HepG2 (cell line): ENCODE measurements around the gene PYGO2. TPM values are rescaled to one million over a fixed set of nuclear protein-coding genes. Genes with fewer than 3 reads are reported as not detected.
A peak's percentile ranks its signal among the peaks of the same experiment; 100 is the strongest.

ENCODE experiments used
- AFF4 ChIP-seq: sonication (generic); formaldehyde crosslinking; IDR thresholded peaks from 2 replicates; pipeline ENCODE4 v1.4.0; 2020; ENCODE audit warnings: missing genetic modification reagents
- AGO1 ChIP-seq: fragments of 200-400 bp; formaldehyde crosslinking; IDR thresholded peaks from 2 replicates; pipeline ENCODE4 v1.6.1; 2017; ENCODE audit warnings: mild to moderate bottlenecking, low read depth, low read length, moderate library complexity; ENCODE audit not compliant: poor library complexity, severe bottlenecking
- ARNTL ChIP-seq: sonication (generic); formaldehyde crosslinking; IDR thresholded peaks from 2 replicates; pipeline ENCODE4 v1.4.0; 2020; ENCODE audit warnings: mild to moderate bottlenecking, missing genetic modification reagents
- GABPA ChIP-seq, 2 experiments: IDR thresholded peaks; 2 replicates each; pipeline ENCODE4 v1.6.1; 2011 to 2016; ENCODE audit warnings: low read depth in 2 of 2, low read length in 1 of 2, missing biosample characterization in 1 of 2, missing genetic modification characterization in 1 of 2
- GATAD2A ChIP-seq: IDR thresholded peaks from 2 replicates; pipeline ENCODE4 v1.6.1; 2016
- HBP1 ChIP-seq: IDR thresholded peaks from 2 replicates; pipeline ENCODE4 v1.6.1; 2016; ENCODE audit warnings: low read depth, control low read depth
- KDM1A ChIP-seq: IDR thresholded peaks from 2 replicates; pipeline ENCODE4 v1.6.1; 2016; ENCODE audit warnings: missing compliant biosample characterization
- RFXAP ChIP-seq: sonication (generic); formaldehyde crosslinking; IDR thresholded peaks from 2 replicates; pipeline ENCODE4 v1.4.0; 2020; ENCODE audit warnings: missing genetic modification reagents, borderline replicate concordance
- SALL1 ChIP-seq: sonication (generic); formaldehyde crosslinking; IDR thresholded peaks from 2 replicates; pipeline ENCODE4 v1.8.0; 2022; ENCODE audit warnings: mild to moderate bottlenecking, missing genetic modification reagents
- SOX13 ChIP-seq, 3 experiments: fragments of 450-650 bp in 1 of 3; sonication (generic) in 1 of 3; formaldehyde crosslinking in 1 of 3; IDR thresholded peaks in 2 of 3; conservative IDR thresholded peaks in 1 of 3; 2 replicates each; pipeline versions ENCODE4 v1.5.0 to v1.6.1; 2016 to 2020; ENCODE audit warnings: antibody characterized with exemption in 1 of 3, mild to moderate bottlenecking in 1 of 3, missing compliant biosample characterization in 1 of 3, missing genetic modification reagents in 1 of 3, moderate library complexity in 1 of 3
- ZFP41 ChIP-seq: sonication (generic); formaldehyde crosslinking; IDR thresholded peaks from 2 replicates; pipeline ENCODE4 v1.4.0; 2020; ENCODE audit warnings: mild to moderate bottlenecking, missing genetic modification reagents, borderline replicate concordance
- ZNF12 ChIP-seq: sonication (generic); formaldehyde crosslinking; IDR thresholded peaks from 2 replicates; pipeline ENCODE4 v1.5.0; 2020; ENCODE audit warnings: missing genetic modification reagents
- ZNF274 ChIP-seq: sonication (generic); formaldehyde crosslinking; IDR thresholded peaks from 2 replicates; pipeline ENCODE4 v1.5.1; 2020; ENCODE audit warnings: mild to moderate bottlenecking, missing genetic modification reagents
- ZNF3 ChIP-seq: IDR thresholded peaks from 2 replicates; pipeline ENCODE4 v1.7.0; 2017; ENCODE audit warnings: inconsistent platforms
- ZNF792 ChIP-seq: IDR thresholded peaks from 2 replicates; pipeline ENCODE4 v1.6.1; 2016
- polyA plus RNA-seq, 8 experiments: library from polyadenylated mRNA; depleted of rRNA in 3 of 8; stranded (reverse) in 7 of 8; unstranded in 1 of 8; fragments of >200 nt; fragmentation: Illumina TruSeq in 4 of 8; extraction: Trizol in 4 of 8; gene quantifications; 2 replicates each; pipeline versions ENCODE4 v1.2.1 to v1.2.3, GENCODE V29; 2011 to 2016; ENCODE audit warnings: low read depth in 4 of 8, missing spikeins in 1 of 8, mixed read lengths in 1 of 8; ENCODE audit not compliant: insufficient read depth in 1 of 8
- total RNA-seq, 5 experiments: library from RNA; depleted of rRNA; stranded (reverse); fragments of >200 nt; fragmentation: Illumina TruSeq; extraction: Trizol; gene quantifications; 2 replicates each; pipeline ENCODE4 v1.2.3, GENCODE V29; 2016; ENCODE audit warnings: low read depth in 1 of 5
- TF ChIP-seq, protein P1 (sequence below): sonication (generic); formaldehyde crosslinking; IDR thresholded peaks from 2 replicates; pipeline ENCODE4 v1.4.0; 2020; ENCODE audit warnings: missing genetic modification reagents
- TF ChIP-seq, protein P2 (sequence below): sonication (generic); formaldehyde crosslinking; IDR thresholded peaks from 2 replicates; pipeline ENCODE4 v1.8.1; 2023; ENCODE audit warnings: mild to moderate bottlenecking, missing genetic modification reagents

Gene PYGO2
- total and polyA plus RNA-seq, 2 of the 13 experiments (the other 11 are each of a cell fraction or from before 2014, with no cell fraction given) = 20.3 to 21.8 TPM

DNA sequence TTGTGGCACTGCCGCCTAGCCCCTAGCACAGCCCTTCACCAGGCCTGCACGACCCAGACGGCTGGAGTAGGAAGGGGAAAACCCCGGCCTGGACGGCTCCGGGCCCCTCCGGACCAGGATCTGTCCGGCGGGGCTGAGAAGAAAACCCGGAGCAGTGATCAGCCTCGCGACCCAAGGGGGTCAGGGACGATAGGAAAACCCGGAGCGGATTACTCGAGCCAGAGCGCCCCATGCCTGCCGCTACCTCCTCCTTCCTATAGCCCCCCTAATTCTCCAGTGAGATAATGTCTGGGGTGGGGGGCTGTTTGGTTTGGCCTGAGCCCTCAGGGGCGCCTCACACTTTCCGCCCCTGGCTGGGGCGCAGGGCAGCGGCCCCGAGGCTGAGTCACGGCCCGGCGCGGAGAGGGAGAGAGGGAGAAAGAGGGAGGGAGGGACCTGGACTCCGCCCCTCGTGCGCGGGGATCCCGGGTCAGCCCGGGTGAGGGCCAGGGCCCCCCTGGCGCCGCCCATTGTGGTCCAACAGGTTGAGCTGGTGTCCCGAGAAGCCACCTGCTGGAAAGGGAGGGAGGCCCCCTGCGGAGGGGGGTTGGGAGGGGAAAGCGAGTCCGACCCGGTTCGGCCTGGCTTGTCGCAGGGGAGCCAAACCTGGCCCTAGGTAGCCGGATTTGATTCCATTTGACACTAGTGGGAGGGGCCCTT lies 39.3 kb upstream of the PYGO2 start (continued):
- TF ChIP-seq, protein P1, sequence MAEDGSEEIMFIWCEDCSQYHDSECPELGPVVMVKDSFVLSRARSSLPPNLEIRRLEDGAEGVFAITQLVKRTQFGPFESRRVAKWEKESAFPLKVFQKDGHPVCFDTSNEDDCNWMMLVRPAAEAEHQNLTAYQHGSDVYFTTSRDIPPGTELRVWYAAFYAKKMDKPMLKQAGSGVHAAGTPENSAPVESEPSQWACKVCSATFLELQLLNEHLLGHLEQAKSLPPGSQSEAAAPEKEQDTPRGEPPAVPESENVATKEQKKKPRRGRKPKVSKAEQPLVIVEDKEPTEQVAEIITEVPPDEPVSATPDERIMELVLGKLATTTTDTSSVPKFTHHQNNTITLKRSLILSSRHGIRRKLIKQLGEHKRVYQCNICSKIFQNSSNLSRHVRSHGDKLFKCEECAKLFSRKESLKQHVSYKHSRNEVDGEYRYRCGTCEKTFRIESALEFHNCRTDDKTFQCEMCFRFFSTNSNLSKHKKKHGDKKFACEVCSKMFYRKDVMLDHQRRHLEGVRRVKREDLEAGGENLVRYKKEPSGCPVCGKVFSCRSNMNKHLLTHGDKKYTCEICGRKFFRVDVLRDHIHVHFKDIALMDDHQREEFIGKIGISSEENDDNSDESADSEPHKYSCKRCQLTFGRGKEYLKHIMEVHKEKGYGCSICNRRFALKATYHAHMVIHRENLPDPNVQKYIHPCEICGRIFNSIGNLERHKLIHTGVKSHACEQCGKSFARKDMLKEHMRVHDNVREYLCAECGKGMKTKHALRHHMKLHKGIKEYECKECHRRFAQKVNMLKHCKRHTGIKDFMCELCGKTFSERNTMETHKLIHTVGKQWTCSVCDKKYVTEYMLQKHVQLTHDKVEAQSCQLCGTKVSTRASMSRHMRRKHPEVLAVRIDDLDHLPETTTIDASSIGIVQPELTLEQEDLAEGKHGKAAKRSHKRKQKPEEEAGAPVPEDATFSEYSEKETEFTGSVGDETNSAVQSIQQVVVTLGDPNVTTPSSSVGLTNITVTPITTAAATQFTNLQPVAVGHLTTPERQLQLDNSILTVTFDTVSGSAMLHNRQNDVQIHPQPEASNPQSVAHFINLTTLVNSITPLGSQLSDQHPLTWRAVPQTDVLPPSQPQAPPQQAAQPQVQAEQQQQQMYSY (CRISPR knock-in tag) = peak; percentile 99
- TF ChIP-seq RFXAP (CRISPR knock-in tag) = peak; percentile 25; the same call in 1 of the 2 replicates
- 0 out of 2 replicates have a peak, but pooled peaks have one; percentile 21 for TF ChIP-seq HBP1
- TF ChIP-seq AGO1 = peak; percentile 64
- TF ChIP-seq GATAD2A (CRISPR knock-in tag) = peak; percentile 77
- TF ChIP-seq ZNF12 (CRISPR knock-in tag) = peak; percentile 18; the same call in 1 of the 2 replicates
- TF ChIP-seq SOX13 (IDR thresholded peaks at IDR 0.05) = peak; percentile 62
- peak in 1 of 2 experiments; percentile 70; a peak in 2 of 4 replicates for TF ChIP-seq SOX13 (CRISPR knock-in tag; conservative IDR thresholded peaks at IDR 0.05 in 1 of 2, IDR thresholded peaks at IDR 0.05 in 1 of 2)
- TF ChIP-seq, protein P2, sequence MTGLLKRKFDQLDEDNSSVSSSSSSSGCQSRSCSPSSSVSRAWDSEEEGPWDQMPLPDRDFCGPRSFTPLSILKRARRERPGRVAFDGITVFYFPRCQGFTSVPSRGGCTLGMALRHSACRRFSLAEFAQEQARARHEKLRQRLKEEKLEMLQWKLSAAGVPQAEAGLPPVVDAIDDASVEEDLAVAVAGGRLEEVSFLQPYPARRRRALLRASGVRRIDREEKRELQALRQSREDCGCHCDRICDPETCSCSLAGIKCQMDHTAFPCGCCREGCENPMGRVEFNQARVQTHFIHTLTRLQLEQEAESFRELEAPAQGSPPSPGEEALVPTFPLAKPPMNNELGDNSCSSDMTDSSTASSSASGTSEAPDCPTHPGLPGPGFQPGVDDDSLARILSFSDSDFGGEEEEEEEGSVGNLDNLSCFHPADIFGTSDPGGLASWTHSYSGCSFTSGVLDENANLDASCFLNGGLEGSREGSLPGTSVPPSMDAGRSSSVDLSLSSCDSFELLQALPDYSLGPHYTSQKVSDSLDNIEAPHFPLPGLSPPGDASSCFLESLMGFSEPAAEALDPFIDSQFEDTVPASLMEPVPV (CRISPR knock-in tag) = peak; percentile 82; the same call in 1 of the 2 replicates
- TF ChIP-seq KDM1A (CRISPR knock-in tag) = peak; percentile 8; the same call in 1 of the 2 replicates
- peak; percentile 36; the same call in 1 of the 2 replicates for TF ChIP-seq ZNF274
- TF ChIP-seq ZNF3 = no peak
- peak; percentile 68; the same call in 1 of the 2 replicates for TF ChIP-seq ZNF792
- peak; percentile 72 for TF ChIP-seq SALL1 (CRISPR knock-in tag)
- peak; percentile 82 for TF ChIP-seq ARNTL (CRISPR knock-in tag)
- TF ChIP-seq ZFP41 (CRISPR knock-in tag) = no peak
- TF ChIP-seq AFF4 = no peak
- peak; percentile 17; the same call in 1 of the 2 replicates for TF ChIP-seq GABPA (IDR thresholded peaks at IDR 0.05; ENCODE audit: low read depth, low read length)
- peak; percentile 66 for TF ChIP-seq GABPA (CRISPR knock-in tag; IDR thresholded peaks at IDR 0.05; ENCODE audit: low read depth)
